GM12874 (cell line): Measurements from ENCODE around the gene ATP13A2.

Source experiments
- TF ChIP-seq, protein P1 (sequence below): IDR thresholded peaks from 2 replicates; pipeline ENCODE4 v1.5.1; 2011; ENCODE audit warnings: low read depth, mild to moderate bottlenecking, control low read depth, low read length, moderate library complexity; ENCODE audit not compliant: insufficient read depth

The ATP13A2 gene

GRCh38 chr1:17028662-17029188 is 17.0 kb upstream of the ATP13A2 start:
- TF ChIP-seq, protein P1, sequence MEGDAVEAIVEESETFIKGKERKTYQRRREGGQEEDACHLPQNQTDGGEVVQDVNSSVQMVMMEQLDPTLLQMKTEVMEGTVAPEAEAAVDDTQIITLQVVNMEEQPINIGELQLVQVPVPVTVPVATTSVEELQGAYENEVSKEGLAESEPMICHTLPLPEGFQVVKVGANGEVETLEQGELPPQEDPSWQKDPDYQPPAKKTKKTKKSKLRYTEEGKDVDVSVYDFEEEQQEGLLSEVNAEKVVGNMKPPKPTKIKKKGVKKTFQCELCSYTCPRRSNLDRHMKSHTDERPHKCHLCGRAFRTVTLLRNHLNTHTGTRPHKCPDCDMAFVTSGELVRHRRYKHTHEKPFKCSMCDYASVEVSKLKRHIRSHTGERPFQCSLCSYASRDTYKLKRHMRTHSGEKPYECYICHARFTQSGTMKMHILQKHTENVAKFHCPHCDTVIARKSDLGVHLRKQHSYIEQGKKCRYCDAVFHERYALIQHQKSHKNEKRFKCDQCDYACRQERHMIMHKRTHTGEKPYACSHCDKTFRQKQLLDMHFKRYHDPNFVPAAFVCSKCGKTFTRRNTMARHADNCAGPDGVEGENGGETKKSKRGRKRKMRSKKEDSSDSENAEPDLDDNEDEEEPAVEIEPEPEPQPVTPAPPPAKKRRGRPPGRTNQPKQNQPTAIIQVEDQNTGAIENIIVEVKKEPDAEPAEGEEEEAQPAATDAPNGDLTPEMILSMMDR, result no peak

DNA sequence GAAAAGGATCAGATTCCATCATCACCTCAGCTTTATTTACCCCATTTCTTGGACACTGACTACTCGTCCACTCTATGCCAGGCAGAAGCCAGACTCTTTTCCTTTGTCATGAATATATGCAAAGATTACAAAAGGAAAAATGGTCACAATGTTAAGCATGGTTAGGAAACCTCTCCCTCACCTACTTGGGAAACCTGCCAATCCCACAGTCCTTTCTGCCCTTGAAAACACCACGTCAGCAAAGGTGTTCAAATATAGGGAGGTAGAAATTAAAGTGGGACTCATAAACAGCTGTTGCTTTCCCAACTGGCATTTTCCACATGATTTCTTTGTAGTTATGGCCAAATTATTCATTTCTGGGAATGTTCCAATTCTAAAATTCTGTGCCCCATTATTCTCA is 16.2 kb upstream of the ATP13A2 start:
- TF ChIP-seq, protein P1, result no peak

DNA sequence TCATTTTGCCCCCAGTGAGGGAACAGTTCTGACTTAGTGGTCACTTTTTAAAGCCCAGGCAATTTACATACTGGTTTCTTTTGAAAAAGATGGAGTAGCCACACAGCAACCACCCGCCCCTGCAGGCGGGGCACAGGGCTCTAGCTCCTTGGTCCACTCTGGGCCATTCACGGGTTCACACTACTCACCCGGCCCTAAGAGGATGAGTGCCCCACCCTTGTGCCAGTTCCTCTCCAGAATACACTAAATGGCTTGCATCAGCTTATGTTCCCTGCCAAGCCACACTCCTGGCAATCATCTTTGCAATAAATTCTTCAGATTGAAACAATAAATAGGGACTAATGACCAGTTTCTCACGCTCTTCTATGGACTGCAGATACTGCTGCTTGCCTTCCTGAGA is 15.7 kb upstream of the ATP13A2 start:
- TF ChIP-seq, protein P1, result no peak

- TF ChIP-seq, protein P1, result no peak
These were observed 13.0 kb upstream of the ATP13A2 start for GRCh38 chr1:17024721-17025120.

GRCh38 chr1:17023573-17023972 is 11.8 kb upstream of the ATP13A2 start:
- TF ChIP-seq, protein P1, result no peak

DNA sequence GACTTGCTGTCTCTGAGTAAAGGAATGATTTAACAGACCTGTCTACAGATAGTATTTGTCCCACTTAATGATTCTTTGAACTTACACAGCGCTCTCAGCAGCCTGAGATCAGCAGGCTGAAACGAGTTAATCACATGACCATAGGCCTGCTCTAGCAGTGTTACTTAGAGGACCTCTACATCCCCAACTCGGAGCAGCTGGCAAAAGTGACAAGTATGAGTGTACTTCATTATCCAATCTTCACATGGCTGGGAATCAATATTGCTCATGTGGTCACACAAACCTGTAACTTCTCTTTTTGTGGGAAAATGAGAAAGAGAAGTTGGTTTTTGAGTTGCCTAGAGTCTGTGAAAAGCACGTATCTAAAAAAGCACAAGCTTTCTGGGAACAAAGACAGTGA is 11.4 kb upstream of the ATP13A2 start:
- TF ChIP-seq, protein P1, result no peak

GRCh38 chr1:17021896-17022295 is 10.2 kb upstream of the ATP13A2 start:
- TF ChIP-seq, protein P1, result no peak
